Gastroesophageal sphincter (tissue), 4 donors: ENCODE results near the gene SLC2A11. TPM values are rescaled to one million over a fixed set of nuclear protein-coding genes. Genes with fewer than 3 reads are reported as not detected.
"Not testable (repeated sequence)": the region's sequence is repeated elsewhere in the genome, so short reads cannot be mapped to it uniquely, and the experiment has no call there.

Experiments used
- ATAC-seq: fragments of 150-250 bp; one replicate; pipeline ENCODE4 v1.9.1; 2016; ENCODE audit warnings: mild to moderate bottlenecking, moderate library complexity
- H3K27ac ChIP-seq, 4 donors: fragments of 200-600 bp; sonication (generic) in 3 of 4; 1 replicate in 3 of 4; 2 replicates in 1 of 4; pipeline ENCODE4 v1.5.1; 2016 to 2019
- H3K27me3 ChIP-seq: fragments of 200-600 bp; sonication (generic); one replicate; pipeline ENCODE4 v1.5.1; 2019
- H3K36me3 ChIP-seq, 2 donors: fragments of 200-600 bp; sonication (generic); one replicate each; pipeline ENCODE4 v1.5.1; 2019; ENCODE audit warnings: control low read depth in 1 of 2
- H3K4me1 ChIP-seq, 3 donors: fragments of 200-600 bp; sonication (generic); 1 replicate in 2 of 3; 2 replicates in 1 of 3; pipeline ENCODE4 v1.5.1; 2016 to 2019; ENCODE audit warnings: control low read depth in 2 of 3
- H3K4me3 ChIP-seq, 2 donors: fragments of 200-600 bp; sonication (generic); one replicate each; pipeline ENCODE4 v1.5.1; 2019; ENCODE audit warnings: mild to moderate bottlenecking in 1 of 2, moderate library complexity in 1 of 2
- H3K9me3 ChIP-seq, 3 donors: fragments of 200-600 bp; sonication (generic); one replicate each; pipeline ENCODE4 v1.5.1; 2017 to 2019; ENCODE audit warnings: control low read depth in 2 of 3
- EP300 ChIP-seq: sonication (generic); formaldehyde crosslinking; IDR thresholded peaks from one replicate; pipeline ENCODE4 v1.6.1; 2017; ENCODE audit warnings: antibody characterized with exemption, mild to moderate bottlenecking
- POLR2A ChIP-seq, 2 donors: fragments of 450-650 bp; IDR thresholded peaks; one replicate each; pipeline ENCODE4 v1.6.1; 2017; ENCODE audit warnings: antibody characterized with exemption in 2 of 2, mild to moderate bottlenecking in 2 of 2, moderate library complexity in 1 of 2
- POLR2AphosphoS5 ChIP-seq: sonication (generic); formaldehyde crosslinking; IDR thresholded peaks from one replicate; pipeline ENCODE4 v1.6.1; 2017; ENCODE audit warnings: antibody characterized with exemption
- WGBS, 2 donors: methylation state at CpG; one replicate each; pipeline ENCODE4 v1.1.5; 2018; ENCODE audit warnings: low coverage in 1 of 2; 5-methylcytosine and 5-hydroxymethylcytosine counted together
- total RNA-seq, 4 donors: library from RNA; depleted of rRNA; stranded (reverse); fragments of >200 nt; gene quantifications; one replicate each; pipeline ENCODE4 v1.1.0, GENCODE V29; 2016
- TF ChIP-seq, protein P1 (sequence below), 4 experiments: fragments of 200-600 bp in 2 of 4; fragments of 450-650 bp in 2 of 4; sonication (generic) in 1 of 4; IDR thresholded peaks; one replicate each; pipeline ENCODE4 v1.5.1; 2017 to 2019; ENCODE audit warnings: antibody characterized with exemption in 4 of 4, mild to moderate bottlenecking in 2 of 4, moderate library complexity in 2 of 4

Gene SLC2A11
- total RNA-seq, 4 donors from 2014 or later, result 7.3 to 39.8 (median 18.8) TPM

DNA sequence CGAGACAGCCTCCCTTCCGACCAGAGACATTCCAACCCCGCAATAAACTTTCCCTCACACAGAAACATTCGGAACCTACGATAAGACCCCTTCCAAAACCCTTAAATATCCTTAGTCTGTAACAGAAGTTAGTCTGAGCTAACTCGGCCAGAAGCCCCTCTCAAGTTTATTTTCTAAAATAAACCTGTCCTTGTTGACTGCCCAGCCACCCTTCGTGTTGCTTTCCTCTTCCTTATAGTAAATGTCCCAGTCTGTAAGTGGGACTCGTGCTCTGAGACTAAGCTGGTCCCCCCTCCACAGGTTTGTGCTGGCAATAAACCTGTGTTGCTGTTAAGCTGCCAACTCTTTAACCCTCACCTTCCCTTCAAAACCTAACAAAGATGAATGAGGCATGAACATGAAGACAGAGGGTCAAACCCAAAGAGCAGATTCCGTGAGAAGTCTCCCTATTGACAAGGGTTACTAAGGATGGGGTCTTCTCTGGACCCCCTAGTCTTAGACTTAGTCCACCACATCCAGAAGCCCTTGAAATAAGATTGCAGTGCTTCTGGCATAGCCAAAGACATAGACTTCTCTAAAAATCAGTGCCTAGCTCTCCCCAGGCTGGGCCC lies 54.7 kb downstream of the SLC2A11 start:
- TF ChIP-seq POLR2A (IDR thresholded peaks at IDR 0.05) (no peak), EP300 (no peak), POLR2AphosphoS5 (no peak)
- TF ChIP-seq, protein P1, sequence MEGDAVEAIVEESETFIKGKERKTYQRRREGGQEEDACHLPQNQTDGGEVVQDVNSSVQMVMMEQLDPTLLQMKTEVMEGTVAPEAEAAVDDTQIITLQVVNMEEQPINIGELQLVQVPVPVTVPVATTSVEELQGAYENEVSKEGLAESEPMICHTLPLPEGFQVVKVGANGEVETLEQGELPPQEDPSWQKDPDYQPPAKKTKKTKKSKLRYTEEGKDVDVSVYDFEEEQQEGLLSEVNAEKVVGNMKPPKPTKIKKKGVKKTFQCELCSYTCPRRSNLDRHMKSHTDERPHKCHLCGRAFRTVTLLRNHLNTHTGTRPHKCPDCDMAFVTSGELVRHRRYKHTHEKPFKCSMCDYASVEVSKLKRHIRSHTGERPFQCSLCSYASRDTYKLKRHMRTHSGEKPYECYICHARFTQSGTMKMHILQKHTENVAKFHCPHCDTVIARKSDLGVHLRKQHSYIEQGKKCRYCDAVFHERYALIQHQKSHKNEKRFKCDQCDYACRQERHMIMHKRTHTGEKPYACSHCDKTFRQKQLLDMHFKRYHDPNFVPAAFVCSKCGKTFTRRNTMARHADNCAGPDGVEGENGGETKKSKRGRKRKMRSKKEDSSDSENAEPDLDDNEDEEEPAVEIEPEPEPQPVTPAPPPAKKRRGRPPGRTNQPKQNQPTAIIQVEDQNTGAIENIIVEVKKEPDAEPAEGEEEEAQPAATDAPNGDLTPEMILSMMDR (IDR thresholded peaks at IDR 0.05), result no peak
- Histone ChIP-seq H3K27me3 (no peaks in the 10 kb centered on the region), H3K27ac (no peak overlapping the region), H3K4me1 (peaks cover 0 to 20% (median 5%) of the 10 kb centered on the region in 3 donors), H3K36me3 (no peaks in the 10 kb centered on the region), H3K9me3 (no peaks in the 10 kb centered on the region), H3K4me3 (no peak overlapping the region)
- 86 to 90% methylated on average over 8 to 9 of the region's 9 CpGs for WGBS, 2 donors
- ATAC-seq, result no peak

- WGBS, 2 donors, result 0% methylated on average over 1 of the region's 1 CpG
- TF ChIP-seq POLR2AphosphoS5 (no peak), POLR2A (IDR thresholded peaks at IDR 0.05) (no peak), EP300 (no peak)
- TF ChIP-seq, protein P1 (IDR thresholded peaks at IDR 0.05), result no peak
- peaks cover 0 to 20% (median 5%) of the 10 kb centered on the region in 3 donors for H3K4me1 ChIP-seq
- ATAC-seq, result no peak
- H3K9me3 ChIP-seq, result no peaks in the 10 kb centered on the region
- no peaks in the 10 kb centered on the region for H3K36me3 ChIP-seq
- H3K4me3 ChIP-seq, result peak overlapping the region; percentile 39 to 59
- H3K27ac ChIP-seq, result peak overlapping the region; percentile 65 to 95 (median 88)
- H3K27me3 ChIP-seq, result no peaks in the 10 kb centered on the region
These were observed 55.6 kb downstream of the SLC2A11 start for GRCh38 chr22:23913306-23913660.

DNA sequence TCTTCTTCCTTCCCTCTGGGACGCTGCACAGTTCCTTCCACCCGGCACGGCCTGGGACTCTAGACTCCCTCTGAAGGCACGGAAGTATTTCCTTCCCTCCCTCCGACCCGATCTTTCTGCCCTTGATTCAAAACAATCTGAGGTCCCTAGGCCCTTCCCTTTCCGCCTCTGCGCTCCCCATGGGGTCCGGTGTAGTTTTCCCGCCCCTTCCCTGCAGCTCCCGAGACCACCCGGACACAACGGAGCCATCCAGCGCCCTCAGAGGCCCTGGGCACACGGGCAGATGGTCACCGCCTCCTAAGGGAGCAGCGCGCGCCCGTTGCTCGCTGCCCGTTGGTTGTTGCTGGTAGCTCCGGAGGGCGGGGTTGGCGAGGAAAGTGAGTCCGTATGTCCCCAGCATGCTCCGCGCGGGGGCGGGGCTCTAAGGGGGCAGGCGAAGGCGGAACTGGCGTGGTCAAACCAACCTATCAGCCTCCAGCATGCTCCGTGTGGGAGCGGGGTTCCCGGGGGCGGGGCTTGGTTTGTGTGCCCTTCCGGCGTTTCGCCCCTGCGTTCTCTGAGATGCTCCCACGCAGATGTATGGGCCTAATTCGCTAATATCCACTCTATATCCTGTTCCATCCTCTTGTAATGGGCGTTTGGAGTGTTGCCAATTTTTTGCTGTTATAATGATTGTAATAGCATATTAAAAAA lies 56.1 kb downstream of the SLC2A11 start:
- 0 to 5% methylated on average over 12 to 18 of the region's 44 CpGs for WGBS, 2 donors
- TF ChIP-seq, protein P1 (IDR thresholded peaks at IDR 0.05), result no peak
- TF ChIP-seq POLR2A (IDR thresholded peaks at IDR 0.05) (peak; percentile 83 to 84), POLR2AphosphoS5 (peak; percentile 94)
- no peaks in the 10 kb centered on the region for H3K36me3 ChIP-seq
- H3K27ac ChIP-seq, result peak overlapping the region; percentile 65 to 95 (median 88)
- peaks cover 0 to 19% (median 5%) of the 10 kb centered on the region in 3 donors for H3K4me1 ChIP-seq
- H3K4me3 ChIP-seq, result peak overlapping the region; percentile 39 to 59
- peak; percentile 99 for ATAC-seq
- H3K9me3 ChIP-seq, result no peaks in the 10 kb centered on the region
- H3K27me3 ChIP-seq, result no peaks in the 10 kb centered on the region

- H3K27ac ChIP-seq, result peak overlapping the region in 1 of 4 donors; percentile 90
- TF ChIP-seq POLR2AphosphoS5, result no peak
- no peak for TF ChIP-seq EP300
- TF ChIP-seq, protein P1 (IDR thresholded peaks at IDR 0.05), result no peak
- TF ChIP-seq POLR2A (IDR thresholded peaks at IDR 0.05), result no peak
- WGBS, 2 donors, result 72 to 90% methylated on average over 3 of the region's 3 CpGs
- H3K36me3 ChIP-seq, result no peaks in the 10 kb centered on the region
- H3K4me1 ChIP-seq, result peaks cover 0 to 19% (median 5%) of the 10 kb centered on the region in 3 donors
- no peak overlapping the region for H3K4me3 ChIP-seq
- no peaks in the 10 kb centered on the region for H3K9me3 ChIP-seq
- ATAC-seq, result no peak
- H3K27me3 ChIP-seq, result no peaks in the 10 kb centered on the region
These were observed 57.6 kb downstream of the SLC2A11 start for GRCh38 chr22:23915290-23915689.

GRCh38 chr22:23920267-23920611 lies 62.6 kb downstream of the SLC2A11 start:
- not testable (repeated sequence) for H3K9me3 ChIP-seq

GRCh38 chr22:23921586-23922201 lies 64.0 kb downstream of the SLC2A11 start:
- not testable (repeated sequence) for H3K4me3 ChIP-seq, H3K27me3 ChIP-seq, H3K27ac ChIP-seq
- H3K4me1 ChIP-seq, result peaks cover 0 to 11% (median 0%) of the 10 kb centered on the region in 3 donors
- peak; percentile 54 for ATAC-seq
- 95% methylated on average over 13 of the region's 13 CpGs; no CpG with 5 or more reads in 1 of the 2 donors for WGBS, 2 donors
- peaks cover 0 to 11% (median 0%) of the 10 kb centered on the region in 3 donors for H3K9me3 ChIP-seq
- peaks cover 0 to 34% of the 10 kb centered on the region in 2 donors for H3K36me3 ChIP-seq

More at GRCh38 chr22:23920267-23920611, 62.6 kb downstream of the SLC2A11 start:
- peaks cover 0 to 21% of the 10 kb centered on the region in 2 donors for H3K36me3 ChIP-seq
- H3K4me1 ChIP-seq, result peaks cover 0 to 11% (median 0%) of the 10 kb centered on the region in 3 donors
- 100% methylated on average over 1 of the region's 1 CpG; no CpG with 5 or more reads in 1 of the 2 donors for WGBS, 2 donors
- not testable (repeated sequence) for H3K4me3 ChIP-seq, H3K27me3 ChIP-seq, ATAC-seq
- peak overlapping the region; percentile 45 to 74 (median 61) for H3K27ac ChIP-seq
